Measurements from ENCODE around the gene TMIGD1.

- TF ChIP-seq POLR2A (IDR thresholded peaks at IDR 0.05; ENCODE audit: low read depth, low read length): no peak
- no peak for TF ChIP-seq POLR2AphosphoS5 (IDR thresholded peaks at IDR 0.05; ENCODE audit: low read depth, low read length)
These were observed 38.9 kb upstream of the TMIGD1 start for GRCh38 chr17:30372755-30373154.
